ENCODE measurements around the gene TRIOBP.
A peak's percentile ranks its signal among the peaks of the same experiment; 100 is the strongest.

Gene TRIOBP

GRCh38 chr22:37672206-37672919 lies 24.5 kb upstream of the TRIOBP start:
- Histone ChIP-seq H3K79me2 (ENCODE audit: control insufficient read depth, insufficient read depth, low read length, unreplicated experiment) (peaks cover 17% of the 10 kb centered on the region), H3K27ac (ENCODE audit: low read depth, low read length) (no peak overlapping the region), H2AFZ (ENCODE audit: low read length, unreplicated experiment) (no peak overlapping the region), H3K4me1 (ENCODE audit: control insufficient read depth, insufficient read depth, low read length, unreplicated experiment) (no peaks in the 10 kb centered on the region), H3K4me3 (ENCODE audit: low read depth, low read length) (no peak overlapping the region), H3K36me3 (ENCODE audit: insufficient read depth, low read length) (no peaks in the 10 kb centered on the region), H3K27me3 (ENCODE audit: insufficient read depth, low read length) (no peaks in the 10 kb centered on the region)

GRCh38 chr22:37672920-37673455 lies 23.9 kb upstream of the TRIOBP start:
- no peak overlapping the region for H2AFZ ChIP-seq (ENCODE audit: low read length, unreplicated experiment)
- no peaks in the 10 kb centered on the region for H3K27me3 ChIP-seq (ENCODE audit: insufficient read depth, low read length)
- no peak overlapping the region for H3K4me3 ChIP-seq (ENCODE audit: low read depth, low read length)
- H3K4me1 ChIP-seq (ENCODE audit: control insufficient read depth, insufficient read depth, low read length, unreplicated experiment), result no peaks in the 10 kb centered on the region
- H3K27ac ChIP-seq (ENCODE audit: low read depth, low read length), result no peak overlapping the region
- H3K79me2 ChIP-seq (ENCODE audit: control insufficient read depth, insufficient read depth, low read length, unreplicated experiment), result peaks cover 21% of the 10 kb centered on the region
- H3K36me3 ChIP-seq (ENCODE audit: insufficient read depth, low read length), result no peaks in the 10 kb centered on the region

- Histone ChIP-seq H2AFZ (ENCODE audit: low read length, unreplicated experiment) (no peak overlapping the region), H3K4me1 (ENCODE audit: control insufficient read depth, insufficient read depth, low read length, unreplicated experiment) (peaks cover 3% of the 10 kb centered on the region), H3K27ac (ENCODE audit: low read depth, low read length) (no peak overlapping the region), H3K36me3 (ENCODE audit: insufficient read depth, low read length) (no peaks in the 10 kb centered on the region), H3K79me2 (ENCODE audit: control insufficient read depth, insufficient read depth, low read length, unreplicated experiment) (peaks cover 26% of the 10 kb centered on the region), H3K27me3 (ENCODE audit: insufficient read depth, low read length) (no peaks in the 10 kb centered on the region), H3K4me3 (ENCODE audit: low read depth, low read length) (no peak overlapping the region)
Observed at GRCh38 chr22:37674248-37674647, 22.6 kb upstream of the TRIOBP start.

GRCh38 chr22:37674951-37675929 lies 21.6 kb upstream of the TRIOBP start, which contains the start of gene LGALS1:
TSS of gene LGALS1 (plus strand) at chr22:37675636. CDS start at chr22:37675703, 67 bp downstream.
- H3K27me3 ChIP-seq (ENCODE audit: insufficient read depth, low read length), result no peaks in the 10 kb centered on the region
- peak within 1 kb of the TSS; percentile 84 for H3K27ac ChIP-seq (ENCODE audit: low read depth, low read length)
- peaks cover 26% of the 10 kb centered on the region for H3K79me2 ChIP-seq (ENCODE audit: control insufficient read depth, insufficient read depth, low read length, unreplicated experiment)
- H3K4me3 ChIP-seq (ENCODE audit: low read depth, low read length), result peak within 1 kb of the TSS; percentile 94
- no peak within 1 kb of the TSS for H2AFZ ChIP-seq (ENCODE audit: low read length, unreplicated experiment)
- peaks cover 3% of the 10 kb centered on the region; the same call in 1 of the 2 replicates for H3K36me3 ChIP-seq (ENCODE audit: insufficient read depth, low read length)
- peaks cover 3% of the 10 kb centered on the region for H3K4me1 ChIP-seq (ENCODE audit: control insufficient read depth, insufficient read depth, low read length, unreplicated experiment)

- no peak overlapping the region for H2AFZ ChIP-seq (ENCODE audit: low read length, unreplicated experiment)
- H3K4me1 ChIP-seq (ENCODE audit: control insufficient read depth, insufficient read depth, low read length, unreplicated experiment), result peaks cover 9% of the 10 kb centered on the region
- peak overlapping the region; percentile 94 for H3K4me3 ChIP-seq (ENCODE audit: low read depth, low read length)
- H3K79me2 ChIP-seq (ENCODE audit: control insufficient read depth, insufficient read depth, low read length, unreplicated experiment), result peaks cover 26% of the 10 kb centered on the region
- no peaks in the 10 kb centered on the region for H3K27me3 ChIP-seq (ENCODE audit: insufficient read depth, low read length)
- peaks cover 3% of the 10 kb centered on the region; the same call in 1 of the 2 replicates for H3K36me3 ChIP-seq (ENCODE audit: insufficient read depth, low read length)
- peak overlapping the region; percentile 84 for H3K27ac ChIP-seq (ENCODE audit: low read depth, low read length)
Observed at GRCh38 chr22:37675930-37676735, 20.7 kb upstream of the TRIOBP start.

GRCh38 chr22:37676736-37677492 lies 19.9 kb upstream of the TRIOBP start:
- Histone ChIP-seq H3K4me1 (ENCODE audit: control insufficient read depth, insufficient read depth, low read length, unreplicated experiment) (peaks cover 13% of the 10 kb centered on the region), H3K27me3 (ENCODE audit: insufficient read depth, low read length) (no peaks in the 10 kb centered on the region), H2AFZ (ENCODE audit: low read length, unreplicated experiment) (no peak overlapping the region), H3K27ac (ENCODE audit: low read depth, low read length) (peak overlapping the region; percentile 84), H3K79me2 (ENCODE audit: control insufficient read depth, insufficient read depth, low read length, unreplicated experiment) (peaks cover 26% of the 10 kb centered on the region), H3K4me3 (ENCODE audit: low read depth, low read length) (peak overlapping the region; percentile 94), H3K36me3 (ENCODE audit: insufficient read depth, low read length) (peaks cover 3% of the 10 kb centered on the region; the same call in 1 of the 2 replicates)

- H2AFZ ChIP-seq (ENCODE audit: low read length, unreplicated experiment), result no peak overlapping the region
- peak overlapping the region; percentile 47 for H3K27ac ChIP-seq (ENCODE audit: low read depth, low read length)
- H3K4me3 ChIP-seq (ENCODE audit: low read depth, low read length), result peak overlapping the region; percentile 94
- H3K27me3 ChIP-seq (ENCODE audit: insufficient read depth, low read length), result no peaks in the 10 kb centered on the region
- H3K4me1 ChIP-seq (ENCODE audit: control insufficient read depth, insufficient read depth, low read length, unreplicated experiment), result peaks cover 13% of the 10 kb centered on the region
- H3K36me3 ChIP-seq (ENCODE audit: insufficient read depth, low read length), result peaks cover 3% of the 10 kb centered on the region; the same call in 1 of the 2 replicates
- H3K79me2 ChIP-seq (ENCODE audit: control insufficient read depth, insufficient read depth, low read length, unreplicated experiment), result peaks cover 26% of the 10 kb centered on the region
Observed at GRCh38 chr22:37677493-37677974, 19.3 kb upstream of the TRIOBP start.

GRCh38 chr22:37678372-37678771 lies 18.5 kb upstream of the TRIOBP start:
- Histone ChIP-seq H3K4me3 (ENCODE audit: low read depth, low read length) (peak overlapping the region; percentile 62), H3K27me3 (ENCODE audit: insufficient read depth, low read length) (no peaks in the 10 kb centered on the region), H2AFZ (ENCODE audit: low read length, unreplicated experiment) (no peak overlapping the region), H3K79me2 (ENCODE audit: control insufficient read depth, insufficient read depth, low read length, unreplicated experiment) (peaks cover 26% of the 10 kb centered on the region), H3K36me3 (ENCODE audit: insufficient read depth, low read length) (peaks cover 3% of the 10 kb centered on the region; the same call in 1 of the 2 replicates), H3K4me1 (ENCODE audit: control insufficient read depth, insufficient read depth, low read length, unreplicated experiment) (peaks cover 13% of the 10 kb centered on the region), H3K27ac (ENCODE audit: low read depth, low read length) (no peak overlapping the region)

GRCh38 chr22:37679670-37680069 lies 17.2 kb upstream of the TRIOBP start:
- no peak overlapping the region for H3K4me3 ChIP-seq (ENCODE audit: low read depth, low read length)
- H3K4me1 ChIP-seq (ENCODE audit: control insufficient read depth, insufficient read depth, low read length, unreplicated experiment), result peaks cover 13% of the 10 kb centered on the region
- peaks cover 26% of the 10 kb centered on the region for H3K79me2 ChIP-seq (ENCODE audit: control insufficient read depth, insufficient read depth, low read length, unreplicated experiment)
- peaks cover 3% of the 10 kb centered on the region; the same call in 1 of the 2 replicates for H3K36me3 ChIP-seq (ENCODE audit: insufficient read depth, low read length)
- 0 out of 2 replicates have a peak overlapping the region, but pooled peaks have one; percentile 19 for H3K27ac ChIP-seq (ENCODE audit: low read depth, low read length)
- no peaks in the 10 kb centered on the region for H3K27me3 ChIP-seq (ENCODE audit: insufficient read depth, low read length)
- H2AFZ ChIP-seq (ENCODE audit: low read length, unreplicated experiment), result no peak overlapping the region

Data from ACC112 (cell line).